Brain microvascular endothelial cell (primary cell): ENCODE results near the gene DPH7.

Experiments
- DNase-seq: peaks from one replicate; pipeline ENCODE4 v3.0.0-alpha.2; 2020
- H3K27ac ChIP-seq: fragments of 250-450 bp; sonication (Bioruptor Pico); 2 replicates; pipeline ENCODE4 v1.5.1; 2020; ENCODE audit warnings: mild to moderate bottlenecking, moderate library complexity
- H3K27me3 ChIP-seq: fragments of 250-450 bp; sonication (Bioruptor Pico); replicated peaks from 2 replicates; pipeline ENCODE4 v1.5.1; 2020; ENCODE audit warnings: mild to moderate bottlenecking
- H3K36me3 ChIP-seq: fragments of 250-450 bp; sonication (Bioruptor Pico); replicated peaks from 2 replicates; pipeline ENCODE4 v1.5.1; 2020; ENCODE audit warnings: mild to moderate bottlenecking
- H3K4me3 ChIP-seq: 2 replicates; pipeline ENCODE4 v1.5.1; 2011; ENCODE audit warnings: low read depth, mild to moderate bottlenecking, control low read depth, low read length, moderate library complexity
- CTCF ChIP-seq: IDR thresholded peaks from 2 replicates; pipeline ENCODE4 v1.5.1; 2011; ENCODE audit warnings: low read depth, mild to moderate bottlenecking, moderate library complexity, low read length, control low read depth, inconsistent platforms; ENCODE audit errors: missing control alignments
- in situ Hi-C: cut with HindIII; loops from 2 replicates; pipeline ENCODE4 v1.10.0; 2017; ENCODE audit warnings: low sequenced_read_pairs, low pct_ligation_motif_present

DPH7 gene

DNA sequence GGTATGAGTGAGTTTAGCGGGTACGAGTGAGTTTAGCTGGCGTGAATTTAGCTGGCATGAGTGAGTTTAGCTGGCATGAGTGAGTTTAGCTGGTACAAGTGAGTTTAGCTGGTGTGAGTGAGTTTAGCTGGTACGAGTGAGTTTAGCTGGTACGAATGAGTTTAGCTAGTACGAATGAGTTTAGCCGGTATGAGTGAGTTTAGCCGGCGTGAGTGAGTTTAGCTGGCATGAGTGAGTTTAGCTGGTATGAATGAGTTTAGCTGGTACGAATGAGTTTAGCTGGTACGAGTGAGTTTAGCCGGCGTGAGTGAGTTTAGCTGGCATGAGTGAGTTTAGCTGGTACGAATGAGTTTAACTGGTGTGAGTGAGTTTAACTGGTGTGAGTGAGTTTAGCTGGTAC, 69.5 kb downstream of the DPH7 start:
- no peak overlapping the region for H3K27ac ChIP-seq
- H3K36me3 ChIP-seq, result no peaks in the 10 kb centered on the region
- in situ Hi-C loops, result no loop called here
- H3K4me3 ChIP-seq, result no peak overlapping the region
- no peak for DNase-seq
- H3K27me3 ChIP-seq, result no peaks in the 10 kb centered on the region
- TF ChIP-seq CTCF, result no peak

GRCh38 chr9:137506702-137507171, 72.0 kb downstream of the DPH7 start:
- H3K27ac ChIP-seq, result no peak overlapping the region
- in situ Hi-C loops, result no loop called here
- DNase-seq, result peak; percentile 23

DNA sequence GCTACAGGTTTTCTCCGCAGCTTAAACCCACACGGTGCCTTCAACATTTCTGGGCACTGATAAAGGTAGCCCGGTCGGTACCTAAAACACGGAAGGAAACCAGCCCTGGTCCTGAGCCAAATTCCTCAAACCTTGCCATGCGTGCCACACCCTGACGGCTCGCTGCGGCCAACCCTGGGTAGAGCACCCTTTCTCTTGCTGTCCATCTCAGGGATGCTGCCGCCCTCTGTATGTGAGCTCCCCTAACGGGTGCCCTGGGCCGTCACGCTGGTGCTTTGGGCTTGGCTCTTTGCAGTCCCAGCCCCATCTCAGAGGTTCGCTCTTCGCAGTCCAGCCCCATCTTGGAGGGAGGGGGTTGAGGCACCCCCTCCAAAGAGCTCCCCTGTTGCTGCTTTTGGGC, 72.5 kb downstream of the DPH7 start:
- TF ChIP-seq CTCF, result no peak
- Histone ChIP-seq H3K4me3 (no peak overlapping the region), H3K27ac (no peak overlapping the region), H3K27me3 (no peaks in the 10 kb centered on the region), H3K36me3 (no peaks in the 10 kb centered on the region)
- in situ Hi-C loops, result no loop called here
- DNase-seq, result no peak

More at GRCh38 chr9:137506702-137507171, 72.0 kb downstream of the DPH7 start:
- H3K4me3 ChIP-seq, result no peak overlapping the region
- H3K36me3 ChIP-seq, result no peaks in the 10 kb centered on the region
- no peaks in the 10 kb centered on the region for H3K27me3 ChIP-seq
- TF ChIP-seq CTCF, result no peak

- no peak for TF ChIP-seq CTCF
- H3K27ac ChIP-seq, result no peak overlapping the region
- no peaks in the 10 kb centered on the region for H3K27me3 ChIP-seq
- DNase-seq, result no peak
- in situ Hi-C loops, result no loop called here
- no peak overlapping the region for H3K4me3 ChIP-seq
- no peaks in the 10 kb centered on the region for H3K36me3 ChIP-seq
Measured at GRCh38 chr9:137505421-137506140, 73.1 kb downstream of the DPH7 start.
